Keratinocyte (primary cell): ENCODE data around the gene CYP26A1.

Experiments used
- CTCF ChIP-seq, 3 experiments: IDR thresholded peaks in 1 of 3; conservative IDR thresholded peaks in 1 of 3; optimal IDR thresholded peaks in 1 of 3; 2 replicates in 2 of 3; 3 replicates in 1 of 3; pipeline versions ENCODE3 to v1.5.1; 2011; ENCODE audit warnings: low read length in 3 of 3, mild to moderate bottlenecking in 3 of 3, moderate library complexity in 2 of 3, control low read depth in 1 of 3, inconsistent platforms in 1 of 3; ENCODE audit not compliant: insufficient read depth in 2 of 3; ENCODE audit errors: extremely low read depth in 1 of 3
- EZH2 ChIP-seq: IDR thresholded peaks from one replicate; pipeline ENCODE4 v1.6.1; 2012; ENCODE audit warnings: inconsistent platforms, mild to moderate bottlenecking, low read length, moderate library complexity

GRCh38 chr10:93087846-93088245 is 14.2 kb downstream of the CYP26A1 start:
- TF ChIP-seq CTCF (optimal IDR thresholded peaks at IDR 0.05 in 1 of 3, IDR thresholded peaks at IDR 0.05 in 1 of 3, conservative IDR thresholded peaks at IDR 0.05 in 1 of 3; ENCODE audit: extremely low read depth in 1 of 3, insufficient read depth in 2 of 3, low read length in 3 of 3) (no peak), EZH2 (no peak)
